ENCODE measurements around the gene SUPT16H. TPM values are rescaled to one million over a fixed set of nuclear protein-coding genes. Genes with fewer than 3 reads are reported as not detected.
"Not testable (repeated sequence)": the region's sequence is repeated elsewhere in the genome, so short reads cannot be mapped to it uniquely, and the experiment has no call there.

Gene SUPT16H
- total RNA-seq, 1 donor from 2014 or later: 31.7 TPM

- intact Hi-C loops (cut with DNase I): no loop called here
- DNase-seq (ENCODE audit: low spot score): peak; percentile 81
Measured at GRCh38 chr14:21308479-21309237, 75.2 kb downstream of the SUPT16H start.

GRCh38 chr14:21308132-21308478, 75.7 kb downstream of the SUPT16H start:
- intact Hi-C loops (cut with DNase I): no loop called here
- DNase-seq (ENCODE audit: low spot score): no peak

DNA sequence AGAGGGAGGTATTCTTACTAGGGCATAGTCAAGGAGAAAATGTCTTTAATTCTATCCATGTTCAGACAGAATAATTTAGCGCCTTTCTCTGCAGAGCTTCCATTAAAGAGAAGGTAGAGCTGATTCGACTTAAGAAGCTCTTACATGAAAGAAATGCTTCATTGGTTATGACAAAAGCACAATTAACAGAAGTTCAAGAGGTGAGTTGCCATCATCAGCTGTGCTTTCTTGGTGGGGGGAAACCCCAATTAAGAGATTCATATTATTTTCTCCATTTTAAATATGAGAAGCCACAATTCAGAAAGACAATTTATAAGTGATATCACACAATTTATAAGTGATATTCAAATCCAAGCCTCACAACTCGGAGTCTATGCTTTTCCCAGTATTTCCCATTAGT, 76.2 kb downstream of the SUPT16H start:
- intact Hi-C loops (cut with DNase I): no loop called here
- no peak for DNase-seq (ENCODE audit: low spot score)

DNA sequence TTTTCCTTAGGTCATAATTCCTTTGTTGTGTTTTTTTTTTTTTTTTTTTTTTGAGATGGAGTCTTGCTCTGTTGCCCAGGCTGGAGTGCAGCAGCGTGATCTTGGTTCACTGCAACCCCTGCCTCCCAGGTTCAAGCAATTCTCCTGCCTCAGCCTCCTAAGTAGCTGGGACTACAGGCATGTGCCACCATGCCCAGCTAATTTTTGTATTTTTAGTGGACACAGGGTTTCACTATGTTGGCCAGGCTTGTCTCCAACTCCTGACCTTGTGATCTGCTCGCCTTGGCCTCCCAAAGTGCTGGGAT, 81.0 kb downstream of the SUPT16H start:
- DNase-seq (ENCODE audit: low spot score); intact Hi-C loops (cut with DNase I): not testable (repeated sequence)

DNA sequence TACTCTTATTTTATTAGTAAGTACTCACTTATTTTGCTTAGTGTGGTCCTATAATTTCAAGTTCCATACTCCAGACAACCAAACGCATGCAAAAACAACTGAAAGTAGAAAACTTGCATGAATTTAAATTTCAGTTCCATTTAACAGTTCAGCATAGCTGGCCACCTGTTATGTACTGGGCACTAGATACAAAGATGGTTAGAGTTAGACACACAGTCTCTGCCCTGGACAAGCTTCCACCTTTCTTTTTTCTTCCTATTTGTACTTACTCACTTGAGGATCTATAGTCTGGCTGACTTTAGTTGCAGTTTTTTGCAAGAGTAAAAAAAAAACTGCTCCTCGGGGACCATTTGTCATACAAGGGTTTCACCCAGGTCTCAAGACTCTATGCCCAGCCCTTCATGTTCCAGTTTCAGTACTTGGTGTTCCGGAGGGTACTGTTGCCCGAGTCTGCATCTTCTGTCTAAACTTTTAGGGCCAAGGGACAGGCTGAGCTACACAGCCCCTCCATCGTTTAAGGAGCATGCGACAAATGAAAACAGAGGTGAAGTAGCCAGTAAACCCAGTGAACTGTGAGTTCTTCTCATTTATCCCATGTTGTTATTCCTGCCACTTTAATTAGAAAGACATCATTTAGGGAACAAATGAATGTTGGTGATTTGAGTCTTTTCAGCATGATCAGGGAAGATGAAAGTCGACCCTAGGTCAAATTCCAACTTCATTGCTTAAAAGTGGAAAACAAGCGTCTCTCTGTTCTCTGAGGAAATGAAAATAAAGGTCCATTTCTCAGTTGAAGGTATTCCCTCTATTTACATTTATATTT, 81.6 kb downstream of the SUPT16H start:
- intact Hi-C loops (cut with DNase I): no loop called here

More for the DNA sequence above, 81.6 kb downstream of the SUPT16H start:
- DNase-seq (ENCODE audit: low spot score): no peak

Other genes starting within 250 kb of the SUPT16H start
- not detected for gene OR5AU1, start 228.0 kb downstream of the SUPT16H start, total RNA-seq
- 260 TPM for gene HNRNPC, start 114.6 kb downstream of the SUPT16H start, total RNA-seq
- not detected for gene RPGRIP1, start 103.9 kb downstream of the SUPT16H start, total RNA-seq
- gene CHD8, start 72.1 kb upstream of the SUPT16H start, total RNA-seq: 38.3 TPM
- 22.6 TPM for gene RAB2B, start 92.9 kb upstream of the SUPT16H start, total RNA-seq
- gene TOX4, start 93.2 kb upstream of the SUPT16H start, total RNA-seq: 75.2 TPM
- gene METTL3, start 127.3 kb upstream of the SUPT16H start, total RNA-seq: 28.1 TPM
- 2.6 TPM for gene SALL2, start 142.3 kb upstream of the SUPT16H start, total RNA-seq
- not detected for gene OR10G3, start 196.1 kb upstream of the SUPT16H start, total RNA-seq